ENCODE measurements around the gene GPC6. TPM values are rescaled to one million over a fixed set of nuclear protein-coding genes. Genes with fewer than 3 reads are reported as not detected.

Gene GPC6
- total RNA-seq, 1 experiment from 2014 or later: 1.6 TPM

GRCh38 chr13:94312511-94313216, 1086.1 kb downstream of the GPC6 start:
- H3K4me1 ChIP-seq (replicated peaks): peaks cover 40% of the 10 kb centered on the region
- DNase-seq (ENCODE audit: low read depth in 1 of 2, low spot score in 2 of 2): no peak
- no peaks in the 10 kb centered on the region for H3K27me3 ChIP-seq (replicated peaks)
- no peaks in the 10 kb centered on the region for H3K9me3 ChIP-seq (replicated peaks)
- H3K4me3 ChIP-seq: no peak overlapping the region
- no peak overlapping the region for H3K27ac ChIP-seq
- no peaks in the 10 kb centered on the region for H3K36me3 ChIP-seq

- H3K4me1 ChIP-seq (replicated peaks): peaks cover 45% of the 10 kb centered on the region
- no peak overlapping the region for H3K4me3 ChIP-seq
- H3K27me3 ChIP-seq (replicated peaks): no peaks in the 10 kb centered on the region
- no peak for DNase-seq (ENCODE audit: low read depth in 1 of 2, low spot score in 2 of 2)
- no peaks in the 10 kb centered on the region for H3K36me3 ChIP-seq
- H3K9me3 ChIP-seq (replicated peaks): no peaks in the 10 kb centered on the region
- H3K27ac ChIP-seq: no peak overlapping the region
These were observed 1086.8 kb downstream of the GPC6 start for GRCh38 chr13:94313321-94313910.

- Histone ChIP-seq H3K9me3 (replicated peaks) (no peaks in the 10 kb centered on the region), H3K36me3 (no peaks in the 10 kb centered on the region), H3K27me3 (replicated peaks) (no peaks in the 10 kb centered on the region), H3K27ac (no peak overlapping the region), H3K4me1 (replicated peaks) (peaks cover 45% of the 10 kb centered on the region), H3K4me3 (no peak overlapping the region)
- DNase-seq (ENCODE audit: low read depth in 1 of 2, low spot score in 2 of 2): no peak
These were observed 1087.3 kb downstream of the GPC6 start for GRCh38 chr13:94313926-94314325.

DNA sequence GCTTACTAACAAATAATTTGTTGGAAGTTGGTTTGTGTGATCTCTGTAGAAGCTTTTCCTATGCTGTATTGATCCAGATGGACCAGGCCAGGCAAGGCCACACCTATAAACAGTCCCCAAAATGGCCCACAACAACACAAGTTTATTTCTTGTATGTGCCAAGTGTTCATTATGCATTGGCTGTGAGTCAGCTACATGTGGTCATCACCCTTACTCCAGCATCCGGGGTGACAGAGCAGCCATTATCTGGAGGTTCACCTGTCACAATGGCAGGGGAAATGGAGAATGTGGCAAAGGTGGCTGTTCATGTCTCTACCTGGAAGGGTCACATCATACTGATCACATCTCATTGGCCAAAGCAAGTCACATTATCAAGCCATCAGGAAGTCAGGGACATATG, 1088.6 kb downstream of the GPC6 start:
- DNase-seq (ENCODE audit: low read depth in 1 of 2, low spot score in 2 of 2): no peak
- no peaks in the 10 kb centered on the region for H3K27me3 ChIP-seq (replicated peaks)
- H3K4me1 ChIP-seq (replicated peaks): peaks cover 35% of the 10 kb centered on the region
- H3K9me3 ChIP-seq (replicated peaks): no peaks in the 10 kb centered on the region
- no peaks in the 10 kb centered on the region for H3K36me3 ChIP-seq
- no peak overlapping the region for H3K27ac ChIP-seq
- no peak overlapping the region for H3K4me3 ChIP-seq

DNA sequence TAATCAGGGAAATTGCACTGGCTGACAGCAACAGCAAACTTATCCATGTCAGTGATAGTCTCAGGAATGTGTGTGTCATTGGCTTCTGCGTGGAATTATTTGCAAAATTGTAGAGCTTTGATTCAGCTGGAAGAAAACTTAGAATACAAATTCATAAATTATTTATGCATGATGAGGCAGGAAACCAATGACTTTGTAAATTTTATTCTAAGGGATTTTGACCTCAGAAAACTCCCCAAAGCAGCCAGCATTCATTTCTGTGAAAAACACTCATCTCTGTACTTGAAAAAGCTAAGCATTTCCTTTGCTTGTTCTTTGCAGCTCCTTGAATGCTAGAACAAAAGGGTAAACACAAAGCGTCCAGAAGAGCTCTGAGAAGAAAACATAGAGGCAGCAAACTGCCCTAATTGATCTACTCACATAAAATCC, 1090.5 kb downstream of the GPC6 start:
- Histone ChIP-seq H3K9me3 (replicated peaks) (no peaks in the 10 kb centered on the region), H3K4me1 (replicated peaks) (peaks cover 17% of the 10 kb centered on the region), H3K4me3 (no peak overlapping the region), H3K27me3 (replicated peaks) (no peaks in the 10 kb centered on the region), H3K27ac (peak overlapping the region; percentile 15; the same call in 1 of the 2 replicates), H3K36me3 (no peaks in the 10 kb centered on the region)
- no peak for DNase-seq (ENCODE audit: low read depth in 1 of 2, low spot score in 2 of 2)

DNA sequence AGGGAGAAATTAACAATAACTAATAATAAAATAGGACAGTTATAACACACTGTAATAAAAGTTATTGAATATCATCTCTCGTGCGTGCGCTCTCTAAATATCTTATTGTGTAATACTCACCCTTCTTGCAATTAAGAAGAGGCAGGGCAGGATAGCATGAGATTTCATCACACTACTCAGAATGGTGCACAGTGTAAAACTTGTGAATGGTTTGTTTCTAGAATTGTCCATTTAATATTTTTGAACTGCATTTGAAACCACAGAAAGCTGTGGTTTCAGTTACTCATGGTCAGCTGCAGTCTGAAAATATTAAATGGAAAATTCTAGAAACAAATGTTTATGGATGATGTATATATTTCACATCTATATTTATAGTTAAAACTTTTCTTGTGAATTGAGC, 1091.8 kb downstream of the GPC6 start:
- Histone ChIP-seq H3K27me3 (replicated peaks) (no peaks in the 10 kb centered on the region), H3K9me3 (replicated peaks) (no peaks in the 10 kb centered on the region), H3K4me1 (replicated peaks) (peaks cover 26% of the 10 kb centered on the region), H3K27ac (no peak overlapping the region), H3K36me3 (no peaks in the 10 kb centered on the region), H3K4me3 (no peak overlapping the region)
- DNase-seq (ENCODE audit: low read depth in 1 of 2, low spot score in 2 of 2): no peak

DNA sequence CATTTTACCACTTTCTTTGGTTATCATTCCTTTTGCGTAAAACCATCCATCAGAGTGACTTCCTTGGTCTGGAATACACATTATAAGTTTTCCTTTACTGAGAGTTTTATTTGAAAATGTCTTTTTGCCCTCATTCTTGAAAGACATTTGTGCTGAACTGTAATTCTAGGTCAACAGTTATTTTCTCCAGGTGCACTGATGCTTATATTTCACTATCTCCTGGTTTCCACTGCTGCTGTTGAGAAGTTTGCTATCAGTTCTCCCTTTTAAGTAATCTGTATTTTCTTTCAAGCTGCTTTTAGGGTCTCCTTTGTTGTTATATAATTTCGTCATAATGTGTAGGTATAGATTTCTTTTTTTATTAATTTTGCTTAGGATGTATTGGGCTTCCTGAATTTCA, 1092.9 kb downstream of the GPC6 start:
- H3K36me3 ChIP-seq: no peaks in the 10 kb centered on the region
- no peaks in the 10 kb centered on the region for H3K9me3 ChIP-seq (replicated peaks)
- H3K27me3 ChIP-seq (replicated peaks): no peaks in the 10 kb centered on the region
- no peak for DNase-seq (ENCODE audit: low read depth in 1 of 2, low spot score in 2 of 2)
- H3K27ac ChIP-seq: no peak overlapping the region
- peaks cover 31% of the 10 kb centered on the region for H3K4me1 ChIP-seq (replicated peaks)
- no peak overlapping the region for H3K4me3 ChIP-seq

GRCh38 chr13:94322925-94323763, 1096.5 kb downstream of the GPC6 start:
- H3K4me3 ChIP-seq: no peak overlapping the region
- peak in 1 of 2 experiments; percentile 51 for DNase-seq (ENCODE audit: low read depth in 1 of 2, low spot score in 2 of 2)
- no peaks in the 10 kb centered on the region for H3K9me3 ChIP-seq (replicated peaks)
- H3K27ac ChIP-seq: peak overlapping the region; percentile 38; the same call in 1 of the 2 replicates
- peaks cover 52% of the 10 kb centered on the region for H3K4me1 ChIP-seq (replicated peaks)
- no peaks in the 10 kb centered on the region for H3K27me3 ChIP-seq (replicated peaks)
- no peaks in the 10 kb centered on the region for H3K36me3 ChIP-seq

- Histone ChIP-seq H3K36me3 (no peaks in the 10 kb centered on the region), H3K27me3 (replicated peaks) (no peaks in the 10 kb centered on the region), H3K4me3 (no peak overlapping the region), H3K9me3 (replicated peaks) (no peaks in the 10 kb centered on the region), H3K4me1 (replicated peaks) (peaks cover 61% of the 10 kb centered on the region), H3K27ac (peak overlapping the region; percentile 38; the same call in 1 of the 2 replicates)
- no peak for DNase-seq (ENCODE audit: low read depth in 1 of 2, low spot score in 2 of 2)
These were observed 1097.5 kb downstream of the GPC6 start for GRCh38 chr13:94323764-94324758.

DNA sequence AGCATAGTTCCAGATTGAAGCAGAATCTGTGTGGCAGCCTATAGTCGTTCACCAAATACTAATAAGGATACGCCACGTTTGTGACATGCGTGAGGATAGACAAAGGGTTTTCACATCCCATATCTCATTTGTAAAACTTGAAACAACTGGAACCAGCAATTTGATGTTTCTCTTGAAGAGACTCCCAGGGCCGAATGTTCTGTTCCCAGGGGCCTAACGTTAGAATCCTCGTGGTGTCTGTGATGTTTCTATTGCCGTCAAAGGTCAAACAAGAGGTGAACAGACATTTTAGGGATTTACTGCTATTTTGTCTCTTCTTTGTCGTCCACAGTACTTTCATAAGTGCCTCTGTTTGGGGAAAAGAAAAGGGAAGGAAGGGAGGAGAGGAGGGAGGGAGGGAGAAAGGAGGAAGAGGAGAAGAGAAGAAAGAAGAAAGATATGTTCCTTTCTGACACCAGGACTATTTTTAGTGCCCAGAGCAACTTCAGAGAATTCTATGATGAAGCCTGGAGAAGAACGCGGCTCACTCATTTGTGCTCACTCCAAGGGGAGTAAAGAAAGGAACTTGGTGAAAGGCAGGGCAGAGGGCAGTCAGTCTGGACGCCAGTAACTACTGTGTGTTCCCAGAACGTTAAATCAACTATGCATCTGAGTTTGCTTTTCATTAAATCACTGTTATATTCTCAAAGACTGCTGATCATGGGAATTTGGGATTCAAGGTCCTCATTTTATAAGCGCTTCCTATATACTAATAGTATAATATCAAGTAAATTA, 1098.3 kb downstream of the GPC6 start:
- H3K9me3 ChIP-seq (replicated peaks): no peaks in the 10 kb centered on the region
- peaks cover 70% of the 10 kb centered on the region for H3K4me1 ChIP-seq (replicated peaks)
- H3K4me3 ChIP-seq: no peak overlapping the region
- H3K27me3 ChIP-seq (replicated peaks): no peaks in the 10 kb centered on the region
- peak overlapping the region; percentile 32; the same call in 1 of the 2 replicates for H3K27ac ChIP-seq
- no peak for DNase-seq (ENCODE audit: low read depth in 1 of 2, low spot score in 2 of 2)
- H3K36me3 ChIP-seq: no peaks in the 10 kb centered on the region

DNA sequence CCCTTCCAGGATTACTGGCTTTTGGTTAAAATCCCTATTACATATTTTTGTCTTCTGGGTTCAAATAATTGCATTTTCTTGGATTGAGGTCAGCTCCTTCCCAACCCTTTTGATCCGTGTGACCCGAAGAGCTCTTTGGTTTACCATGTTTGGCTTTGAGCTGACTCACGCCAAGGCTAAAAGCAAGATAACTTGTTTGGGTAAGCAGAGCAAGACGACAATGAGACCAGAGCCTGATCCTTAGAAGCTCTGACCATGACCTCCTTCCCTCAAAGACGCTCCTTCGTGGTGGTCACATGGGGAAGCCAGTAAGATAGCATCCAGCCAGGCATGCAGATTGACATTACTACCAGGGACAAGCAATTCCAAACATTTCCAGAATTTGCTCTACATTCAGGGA, 1099.0 kb downstream of the GPC6 start:
- DNase-seq (ENCODE audit: low read depth in 1 of 2, low spot score in 2 of 2): peak; percentile 41 to 51
- H3K9me3 ChIP-seq (replicated peaks): no peaks in the 10 kb centered on the region
- no peak overlapping the region for H3K4me3 ChIP-seq
- H3K27me3 ChIP-seq (replicated peaks): no peaks in the 10 kb centered on the region
- H3K4me1 ChIP-seq (replicated peaks): peaks cover 74% of the 10 kb centered on the region
- peak overlapping the region; percentile 64; the same call in 1 of the 2 replicates for H3K27ac ChIP-seq
- H3K36me3 ChIP-seq: no peaks in the 10 kb centered on the region

GRCh38 chr13:94327318-94327717, 1100.7 kb downstream of the GPC6 start:
- H3K27ac ChIP-seq: peak overlapping the region; percentile 64
- no peak overlapping the region for H3K4me3 ChIP-seq
- DNase-seq (ENCODE audit: low read depth in 1 of 2, low spot score in 2 of 2): peak in 1 of 2 experiments; percentile 34
- H3K36me3 ChIP-seq: no peaks in the 10 kb centered on the region
- H3K4me1 ChIP-seq (replicated peaks): peaks cover 72% of the 10 kb centered on the region
- H3K9me3 ChIP-seq (replicated peaks): no peaks in the 10 kb centered on the region
- H3K27me3 ChIP-seq (replicated peaks): no peaks in the 10 kb centered on the region

All from SJSA1 (cell line).